ENCODE measurements around the gene ERC2.

Gene ERC2

DNA sequence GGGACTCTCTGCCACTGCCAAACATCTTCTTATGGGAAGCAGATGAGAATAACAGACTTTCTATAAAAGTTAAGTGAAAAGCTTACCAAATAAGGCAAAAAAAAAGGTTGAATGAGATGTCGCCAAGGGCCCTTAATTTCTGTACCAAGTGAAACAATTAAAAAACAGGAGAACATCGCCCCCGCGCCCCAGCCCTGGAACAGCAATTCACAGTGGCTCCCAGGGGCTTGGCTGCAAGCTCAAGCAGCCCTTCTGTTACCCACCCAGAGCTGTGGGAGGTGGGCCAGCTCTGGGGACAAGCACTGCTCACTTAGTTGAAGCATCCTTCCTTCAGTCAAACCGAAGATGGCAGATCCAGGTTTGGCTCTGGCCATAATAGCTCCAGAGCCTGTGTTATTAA is 208.0 kb downstream of the ERC2 start:
- DNase-seq (ENCODE audit: low read depth in 2 of 3, low spot score in 1 of 3), result no peak

DNA sequence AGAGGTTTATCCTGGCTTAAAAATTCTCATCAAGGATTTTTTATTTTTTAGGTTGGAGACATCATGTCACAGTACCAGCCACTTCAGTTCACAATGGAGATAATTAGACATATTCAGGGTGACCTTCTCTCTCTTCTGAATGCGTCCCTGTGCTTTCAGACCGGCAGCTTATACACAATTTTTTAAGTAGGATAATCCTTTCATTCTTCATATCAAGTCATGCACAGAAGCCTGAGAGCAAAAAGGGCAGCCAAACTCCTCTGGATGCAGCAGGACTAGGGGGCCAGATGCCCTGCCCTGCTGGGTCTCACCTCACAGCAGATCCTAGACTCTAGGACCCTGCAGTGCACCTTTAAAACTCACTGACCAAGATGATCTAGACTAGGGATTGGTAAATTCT is 210.4 kb downstream of the ERC2 start:
- no peak for DNase-seq (ENCODE audit: low read depth in 2 of 3, low spot score in 1 of 3)

DNA sequence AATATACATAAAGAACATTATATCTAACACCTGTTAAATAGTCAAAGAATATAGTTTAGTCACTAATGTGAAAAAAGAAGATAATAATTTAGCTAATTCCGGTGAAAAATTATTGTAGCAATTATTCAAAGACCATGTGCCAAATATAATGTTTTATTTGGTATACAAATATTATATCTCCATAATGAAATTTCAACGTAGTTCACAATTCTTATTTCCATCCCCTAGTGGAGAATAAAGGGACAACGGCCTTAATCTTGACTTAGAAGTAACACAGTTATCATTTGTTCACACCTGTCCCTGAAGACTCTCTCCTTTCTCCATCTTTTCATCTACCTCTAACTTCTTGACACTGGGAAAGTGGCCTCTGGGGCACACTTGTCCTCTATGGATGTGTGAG is 213.4 kb downstream of the ERC2 start:
- DNase-seq (ENCODE audit: low read depth in 2 of 3, low spot score in 1 of 3), result no peak

DNA sequence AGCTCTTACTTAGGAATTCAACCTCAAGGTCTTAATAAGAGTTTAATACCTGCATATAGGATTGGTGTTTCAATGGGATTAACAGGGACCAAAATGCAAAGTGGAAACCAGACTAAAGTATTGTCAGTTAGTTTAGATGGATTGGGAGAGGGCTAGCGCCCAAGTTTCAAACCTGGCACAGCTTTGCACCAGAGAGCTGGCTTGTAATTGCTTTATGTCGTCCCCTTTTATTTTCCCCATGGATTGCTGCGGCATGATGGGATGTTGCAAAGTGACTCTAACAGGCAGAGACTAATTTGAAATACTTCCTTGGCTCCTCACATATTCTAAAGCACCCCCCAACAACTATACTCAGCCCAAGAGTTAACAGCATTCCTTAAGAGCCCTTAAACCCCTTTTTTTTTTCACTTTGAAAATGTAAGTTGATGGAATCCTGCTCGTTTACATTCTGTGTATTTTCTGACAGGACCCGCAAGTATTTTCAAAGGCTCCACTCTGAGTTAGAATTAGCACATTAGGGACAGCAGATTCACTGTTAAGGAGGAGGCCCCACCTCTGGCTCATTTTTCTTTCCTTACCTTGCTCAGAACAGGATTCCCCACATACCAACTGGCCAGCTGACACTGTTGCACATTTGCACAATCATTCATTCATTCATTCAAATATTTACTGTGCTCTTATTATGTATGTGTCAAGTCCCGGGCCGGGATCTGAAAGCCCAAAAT is 214.2 kb downstream of the ERC2 start:
- no peak for DNase-seq (ENCODE audit: low read depth in 2 of 3, low spot score in 1 of 3)

DNA sequence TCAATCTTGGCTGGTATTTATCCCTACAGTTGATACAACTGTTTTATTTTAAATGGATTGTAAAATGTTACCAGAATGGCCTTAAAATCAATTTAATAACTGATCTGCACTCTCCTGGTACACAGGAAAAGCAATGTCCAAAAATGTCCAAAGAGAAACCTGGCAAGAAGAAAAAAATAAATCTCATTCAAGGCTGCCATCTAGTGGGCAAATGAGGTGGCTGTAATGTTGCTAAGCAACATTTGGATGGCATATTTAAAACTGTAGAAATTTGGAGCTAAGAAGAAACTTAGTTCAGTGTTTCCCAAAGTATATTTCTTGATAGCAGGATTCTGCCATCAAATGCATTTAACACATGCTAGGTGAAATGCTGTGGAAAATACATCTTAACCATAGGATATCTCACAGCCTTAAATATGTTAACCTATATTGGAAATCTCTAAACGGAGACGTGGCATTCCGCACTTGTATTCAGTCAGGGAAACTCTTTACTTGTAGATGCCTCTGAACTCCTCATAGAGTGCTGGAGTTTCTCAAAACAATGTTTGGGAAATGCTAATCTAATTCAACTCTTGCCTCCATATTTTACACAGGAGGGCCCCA is 216.8 kb downstream of the ERC2 start:
- DNase-seq (ENCODE audit: low read depth in 2 of 3, low spot score in 1 of 3), result peak in 2 of 3 donors; percentile 6 to 32

DNA sequence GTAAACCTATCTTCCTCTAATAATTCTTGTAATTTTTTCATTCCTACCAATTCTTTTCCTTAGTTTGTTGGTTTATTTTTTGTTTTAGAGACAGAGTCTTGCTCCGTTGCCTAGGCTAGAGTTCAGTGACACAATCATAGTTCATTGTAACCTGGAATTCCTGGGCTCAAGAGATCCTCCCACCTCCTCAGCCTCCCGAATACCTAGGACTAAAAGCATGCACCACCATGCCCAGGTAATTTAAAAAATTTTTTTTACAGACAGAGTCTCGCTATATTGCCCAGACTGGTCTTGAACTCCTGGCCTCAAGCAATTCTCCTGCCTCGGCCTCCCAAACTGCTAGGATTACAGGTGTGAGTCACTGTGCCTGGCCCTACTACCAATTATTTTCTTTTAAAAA is 220.2 kb downstream of the ERC2 start:
- DNase-seq (ENCODE audit: low read depth in 2 of 3, low spot score in 1 of 3), result no peak

DNA sequence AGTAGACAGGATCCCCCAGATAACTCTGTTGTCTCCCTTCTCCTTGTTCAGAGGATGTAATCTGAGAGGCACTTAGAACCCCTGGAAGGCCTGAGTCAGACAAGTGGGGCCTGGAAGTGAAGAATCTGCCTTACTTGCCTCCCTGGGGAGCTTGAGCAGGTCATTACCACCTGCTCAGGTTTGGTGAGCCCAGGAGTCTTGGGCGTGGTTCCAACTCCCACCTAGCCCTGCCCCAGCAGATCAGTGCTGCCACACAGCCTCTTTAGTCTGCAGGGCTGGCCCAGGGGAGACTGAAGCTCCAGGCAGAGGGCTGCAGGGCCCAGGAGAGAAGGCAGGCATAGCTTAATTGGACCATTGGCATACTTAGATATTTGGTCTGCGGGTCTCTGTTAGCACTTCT is 230.0 kb downstream of the ERC2 start:
- DNase-seq (ENCODE audit: low read depth in 2 of 3, low spot score in 1 of 3), result no peak

DNA sequence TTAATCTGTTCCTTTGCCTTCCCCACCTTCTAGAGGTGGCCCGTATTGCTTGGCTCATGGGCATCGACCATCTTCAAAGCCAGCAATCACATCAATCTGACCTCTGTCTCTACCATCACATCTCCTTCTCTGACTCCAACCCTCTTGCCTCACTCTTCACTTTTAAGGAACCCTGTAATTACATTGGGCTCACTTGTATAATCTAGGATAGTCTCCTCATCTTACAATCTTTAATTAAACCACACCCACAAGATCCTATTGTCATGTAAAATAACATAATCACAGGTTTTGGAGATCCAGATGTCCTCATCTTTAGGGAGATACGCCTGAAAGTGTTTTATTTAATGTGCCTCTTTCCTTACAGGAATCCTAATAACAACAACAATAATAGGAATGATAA is 234.5 kb downstream of the ERC2 start:
- no peak for DNase-seq (ENCODE audit: low read depth in 2 of 3, low spot score in 1 of 3)

DNA sequence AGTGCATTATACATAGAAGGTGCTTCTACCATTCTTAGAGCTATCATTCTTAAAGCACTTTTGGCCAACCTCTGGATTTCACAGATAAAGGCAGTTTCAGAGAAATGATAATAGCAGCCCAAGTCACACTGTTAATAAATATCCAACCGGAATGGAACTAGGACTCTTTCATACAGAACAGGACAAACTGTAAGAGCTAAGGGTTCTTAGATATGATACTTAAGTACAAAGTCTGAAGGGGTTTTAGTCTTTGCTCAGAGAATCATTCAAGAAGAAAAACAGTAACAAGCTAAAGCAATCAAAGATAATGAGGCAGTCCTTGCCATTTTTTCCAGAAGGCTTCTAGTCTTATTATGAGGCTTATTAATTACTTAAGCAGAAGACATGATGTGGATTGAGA is 239.0 kb downstream of the ERC2 start:
- DNase-seq (ENCODE audit: low read depth in 2 of 3, low spot score in 1 of 3), result no peak

DNA sequence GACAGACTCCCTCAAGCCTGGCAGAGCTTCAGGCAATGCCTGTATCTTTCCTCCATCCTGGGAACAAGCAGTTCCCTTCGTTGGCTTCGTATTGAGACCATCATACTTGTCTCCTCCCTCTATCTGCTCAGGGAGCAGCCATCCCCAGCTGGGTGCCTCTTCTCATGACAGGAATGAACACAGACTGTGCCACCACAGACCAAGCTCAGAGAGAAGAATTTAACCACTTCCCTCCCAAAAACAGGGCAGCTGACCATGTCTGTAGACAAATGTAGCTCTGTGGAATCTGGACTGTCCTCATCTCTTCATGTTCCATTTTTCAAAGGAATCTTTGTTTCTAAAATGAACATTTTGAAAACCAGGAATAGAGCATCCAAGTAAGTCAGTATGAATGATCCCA is 245.4 kb downstream of the ERC2 start:
- no peak for DNase-seq (ENCODE audit: low read depth in 2 of 3, low spot score in 1 of 3)

DNA sequence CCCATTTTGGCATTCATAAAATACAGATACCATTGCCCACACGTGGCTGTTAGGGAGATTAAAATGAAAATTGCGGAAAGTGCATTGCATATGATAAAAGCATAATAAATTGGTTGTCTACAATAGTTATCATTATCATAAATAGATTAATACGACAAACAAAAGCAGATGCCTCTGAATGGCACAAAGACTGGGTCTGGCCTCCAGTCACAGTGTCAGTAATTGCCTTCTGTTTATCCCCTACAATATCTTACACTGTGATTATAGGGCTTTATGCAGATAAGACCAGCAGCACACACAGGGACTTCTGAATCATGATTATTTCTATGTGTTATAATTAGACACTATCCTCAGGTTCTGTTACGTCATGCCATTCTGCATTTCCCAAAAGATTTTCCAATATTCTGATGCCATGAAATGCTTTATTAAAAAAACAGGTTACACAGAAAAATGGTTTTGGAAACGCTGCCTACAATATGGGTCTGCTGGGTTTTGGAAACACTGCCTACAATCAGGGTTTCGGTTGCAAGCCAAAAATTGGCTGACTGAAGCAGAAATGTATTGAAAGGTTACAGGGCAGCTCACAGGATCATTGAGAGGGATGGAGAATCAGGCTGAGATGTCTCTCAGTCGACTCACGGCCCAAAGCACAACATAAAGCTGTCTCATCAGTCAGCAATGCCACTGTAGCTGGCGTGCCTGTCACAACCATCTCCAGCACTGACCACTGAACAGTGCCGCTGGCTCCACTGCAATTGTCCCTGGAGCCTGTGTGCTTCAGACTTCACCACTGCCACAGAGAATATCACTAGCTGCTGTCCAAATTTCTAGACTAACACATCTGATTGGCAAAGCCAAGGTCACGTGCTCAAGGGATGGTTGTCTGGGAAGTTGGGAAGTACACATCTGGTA is 248.1 kb downstream of the ERC2 start:
- no peak for DNase-seq (ENCODE audit: low read depth in 2 of 3, low spot score in 1 of 3)

DNA sequence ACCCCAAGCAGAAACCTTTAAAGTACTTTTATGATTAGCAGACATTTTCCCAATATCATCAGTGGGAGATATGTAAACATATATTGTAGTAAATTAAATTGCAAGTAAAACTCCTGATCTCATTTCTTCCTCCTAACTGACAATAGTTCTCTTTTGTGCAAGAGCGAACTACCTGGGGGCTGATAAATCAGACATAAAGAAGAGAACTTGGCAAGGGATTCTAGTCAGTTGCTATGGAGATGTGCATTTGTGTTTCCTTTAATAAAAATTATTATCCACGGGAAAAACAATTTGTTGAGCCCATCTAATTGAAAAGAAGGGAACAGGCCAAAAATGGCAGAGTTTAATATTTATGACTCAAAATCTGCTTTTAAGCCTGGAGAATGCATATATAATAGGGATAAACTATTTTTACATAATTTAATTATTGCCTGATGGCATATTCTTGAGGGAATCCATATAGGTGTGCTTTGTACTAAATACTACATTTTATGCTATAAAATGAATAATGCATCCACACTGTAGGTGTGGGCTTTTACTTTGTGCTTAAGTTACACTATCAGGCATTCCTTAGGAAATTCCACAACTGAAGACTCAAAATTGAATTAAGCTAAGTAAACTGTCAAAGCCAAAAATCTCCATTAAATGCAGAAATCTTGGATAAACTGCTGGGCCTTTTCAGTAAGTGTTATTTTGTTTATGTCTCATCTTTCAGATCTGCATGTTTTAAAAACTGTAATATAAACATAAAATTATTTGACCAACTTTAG is 258.1 kb downstream of the ERC2 start:
- DNase-seq (ENCODE audit: low read depth in 2 of 3, low spot score in 1 of 3), result no peak

DNA sequence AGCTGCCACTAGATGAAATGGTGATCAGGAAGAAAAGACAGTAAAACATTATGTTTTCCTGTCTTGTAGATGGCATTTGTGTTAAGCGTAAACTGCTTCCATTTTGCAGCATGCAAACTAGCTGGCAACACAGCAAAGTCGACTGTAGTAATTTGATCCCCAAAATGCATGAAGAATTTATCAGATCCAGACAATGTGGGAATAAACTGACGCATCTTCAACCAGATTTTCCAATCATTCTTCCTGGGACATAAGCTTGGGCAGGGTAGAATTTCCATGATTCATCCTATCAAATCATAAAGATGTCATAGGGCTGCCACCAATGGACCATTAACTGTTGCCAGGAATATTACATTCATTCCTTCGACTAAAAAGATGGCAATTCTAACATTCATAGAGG is 260.3 kb downstream of the ERC2 start:
- DNase-seq (ENCODE audit: low read depth in 2 of 3, low spot score in 1 of 3), result no peak

DNA sequence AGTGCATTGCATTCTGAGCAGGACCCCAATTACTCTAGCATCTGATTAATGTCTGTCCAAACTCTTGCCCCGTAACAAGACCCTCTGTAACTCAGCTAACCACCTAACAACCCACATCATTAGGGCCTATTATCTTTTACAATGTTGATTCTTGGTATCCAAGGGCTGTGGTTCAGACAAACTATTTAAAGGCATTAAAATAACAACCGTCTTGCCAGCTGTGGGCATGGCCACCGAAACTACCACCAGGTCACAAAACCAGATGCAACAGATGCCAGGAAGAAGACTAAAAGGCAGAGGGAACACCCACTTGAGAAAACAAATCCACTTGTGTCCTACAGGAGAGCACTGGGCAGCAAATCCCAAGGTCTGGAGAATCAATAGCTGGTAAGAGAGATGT is 262.9 kb downstream of the ERC2 start:
- no peak for DNase-seq (ENCODE audit: low read depth in 2 of 3, low spot score in 1 of 3)

DNA sequence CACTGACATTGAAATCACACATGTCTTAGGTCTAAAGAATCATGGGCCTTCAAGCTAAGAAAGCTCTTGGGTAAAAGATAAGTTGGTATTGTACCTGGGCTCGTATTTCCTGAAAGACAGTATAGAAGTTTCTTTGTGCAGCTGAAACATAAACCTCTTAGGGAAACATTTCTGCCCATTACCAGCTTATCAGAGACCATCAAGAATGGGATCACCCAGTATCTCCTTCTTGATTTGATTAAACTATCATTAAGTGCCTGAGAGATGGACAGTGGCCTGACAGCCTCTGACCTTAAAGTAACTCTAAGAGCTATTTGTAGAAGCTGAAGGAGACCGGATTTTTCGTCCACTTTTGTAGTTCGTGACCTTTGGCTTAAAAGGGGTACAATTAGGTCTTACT is 265.3 kb downstream of the ERC2 start:
- no peak for DNase-seq (ENCODE audit: low read depth in 2 of 3, low spot score in 1 of 3)

DNA sequence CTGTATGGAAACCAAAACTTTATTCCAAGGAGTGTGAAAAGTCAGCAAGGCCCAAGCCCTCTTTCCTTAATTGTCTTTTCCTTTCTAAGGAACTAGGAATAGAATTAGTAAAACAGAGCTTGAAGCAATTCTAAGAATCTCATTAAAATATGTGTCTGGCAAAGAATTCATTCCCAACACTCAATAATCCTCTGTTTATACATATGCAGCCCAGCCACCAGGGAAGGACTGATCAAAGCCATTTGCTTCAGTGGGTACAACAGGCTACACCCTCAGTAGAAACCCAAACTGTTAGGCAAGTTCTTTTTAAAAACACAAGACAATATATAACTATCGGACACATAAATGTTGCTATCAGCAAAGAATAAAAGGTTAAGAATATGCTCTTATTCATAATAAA is 266.9 kb downstream of the ERC2 start:
- DNase-seq (ENCODE audit: low read depth in 2 of 3, low spot score in 1 of 3), result no peak

DNA sequence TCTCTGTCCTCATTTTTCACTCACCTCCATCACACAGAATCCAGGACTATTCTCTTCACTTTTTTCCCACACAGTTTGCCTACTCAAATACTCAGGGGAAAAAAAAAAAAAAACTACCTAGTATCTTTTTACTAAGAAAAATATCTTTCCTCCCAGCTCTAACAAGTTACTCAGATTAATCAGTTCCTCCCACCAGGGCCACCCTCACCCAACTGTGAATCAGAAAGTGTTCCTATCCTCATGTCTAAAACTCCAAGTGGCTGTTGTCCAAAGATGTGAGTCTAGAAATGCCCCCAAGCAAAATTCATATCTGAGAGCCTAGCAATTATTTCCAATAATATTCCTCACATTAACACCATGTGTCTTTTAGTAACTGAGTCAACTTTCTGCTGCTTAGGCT is 268.0 kb downstream of the ERC2 start:
- DNase-seq (ENCODE audit: low read depth in 2 of 3, low spot score in 1 of 3), result no peak

DNA sequence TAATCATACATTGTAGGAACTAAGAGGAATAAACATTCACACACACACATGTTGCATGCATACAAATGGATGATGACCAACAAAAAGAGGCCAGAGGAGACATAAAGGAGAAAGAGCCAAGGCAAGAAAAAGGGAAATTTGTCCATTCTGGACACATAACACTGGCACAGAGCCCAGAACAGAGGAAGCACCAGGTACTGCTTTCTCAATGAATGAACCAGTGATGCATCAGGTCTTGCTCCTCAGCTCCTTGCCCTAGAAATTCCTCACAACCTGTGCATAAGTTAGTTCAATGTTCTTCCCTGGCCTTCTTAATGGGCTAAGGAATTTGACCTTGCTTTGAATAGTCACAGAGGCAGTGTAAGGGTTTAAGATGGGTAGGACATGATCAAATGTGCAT is 270.3 kb downstream of the ERC2 start:
- DNase-seq (ENCODE audit: low read depth in 2 of 3, low spot score in 1 of 3), result no peak

DNA sequence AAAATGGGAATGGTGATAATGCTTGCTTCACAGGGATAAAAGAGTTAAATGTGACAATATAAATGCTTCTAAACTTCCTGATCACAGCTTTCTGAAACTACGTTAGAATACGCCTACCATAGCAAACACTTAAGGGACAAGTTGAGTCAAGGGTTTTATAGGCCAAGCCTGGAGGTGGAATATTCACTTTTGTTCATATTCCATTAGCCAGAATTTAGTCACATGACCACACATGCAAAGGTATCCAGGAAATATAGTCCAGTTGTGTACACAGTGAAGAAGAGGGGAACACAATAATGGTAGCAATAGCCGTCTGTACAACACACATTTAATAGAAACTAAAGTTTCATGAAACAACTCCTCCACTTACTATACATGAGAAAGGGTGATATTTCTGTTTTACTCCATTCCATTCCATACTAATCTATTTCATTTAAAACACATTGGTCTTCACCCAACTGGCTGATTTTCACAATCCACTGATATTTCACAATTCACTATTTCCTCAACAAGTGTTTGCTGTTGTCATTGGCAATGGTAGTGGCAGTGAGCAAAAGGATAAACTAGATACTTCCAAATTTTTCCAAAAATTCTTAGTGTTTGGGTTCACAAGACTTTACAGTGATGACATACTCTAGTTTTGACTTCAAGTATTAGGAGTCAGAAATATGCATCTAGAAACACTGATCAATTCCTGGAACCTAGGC is 270.9 kb downstream of the ERC2 start:
- no peak for DNase-seq (ENCODE audit: low read depth in 2 of 3, low spot score in 1 of 3)

DNA sequence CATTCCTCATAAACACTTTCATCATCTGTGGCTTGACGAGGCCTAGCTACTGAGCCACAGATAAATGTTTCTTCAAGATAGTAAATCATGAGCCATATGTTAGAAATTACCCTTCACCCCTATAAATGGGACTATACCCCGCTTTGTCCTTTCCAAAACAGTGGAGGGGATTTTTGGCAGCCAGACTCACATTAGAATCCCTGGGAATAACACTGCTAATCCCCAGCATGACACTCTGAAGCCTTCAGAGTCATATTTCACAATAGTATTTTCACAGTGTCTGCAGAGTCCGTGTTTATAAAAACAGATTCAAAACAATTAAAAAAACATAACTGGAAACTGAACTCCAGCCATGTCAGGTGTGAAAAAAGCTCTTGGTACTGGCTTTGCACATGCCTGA is 271.6 kb downstream of the ERC2 start:
- no peak for DNase-seq (ENCODE audit: low read depth in 2 of 3, low spot score in 1 of 3)

DNA sequence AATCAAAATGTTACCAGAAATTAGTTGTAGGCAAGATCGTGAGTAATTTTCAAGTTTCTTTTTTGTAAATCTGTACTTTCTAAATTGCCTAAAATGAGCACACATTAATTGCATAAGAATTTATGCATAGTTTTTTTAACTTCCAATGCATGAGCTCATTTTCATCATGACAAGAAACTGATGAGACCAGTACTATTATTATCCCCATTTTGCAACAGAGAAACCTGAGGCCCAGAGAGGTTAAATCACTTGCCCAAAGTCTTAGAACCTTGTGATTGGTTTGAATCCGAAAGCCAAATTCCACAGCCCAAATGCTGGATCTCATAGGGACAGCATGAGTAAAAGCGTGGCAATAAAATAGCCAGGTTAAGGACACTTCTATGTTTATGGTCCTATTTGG is 274.7 kb downstream of the ERC2 start:
- DNase-seq (ENCODE audit: low read depth in 2 of 3, low spot score in 1 of 3), result no peak

Measured in stimulated activated CD4-positive, alpha-beta T cell treated with anti-CD3 and anti-CD28 coated beads, Interleukin-12 subunit alpha, Interleukin-12 subunit beta, amount 100 ng/mL, for 48 hours (primary cell).